Spleen (tissue), 11 donors: ENCODE results near the gene JAG1. TPM values are rescaled to one million over a fixed set of nuclear protein-coding genes. Genes with fewer than 3 reads are reported as not detected.

ENCODE experiments used
- DNase-seq: peaks from one replicate; pipeline ENCODE4 v3.0.0-alpha.2; 2020
- H3K27ac ChIP-seq, 8 donors: fragments of 200-600 bp; sonication (generic) in 7 of 8; 1 replicate in 4 of 8; 2 replicates in 4 of 8; pipeline versions ENCODE4 v1.5.0 to v1.8.0; 2016 to 2021; ENCODE audit warnings: inconsistent platforms in 4 of 8, mild to moderate bottlenecking in 4 of 8, moderate library complexity in 1 of 8
- H3K27me3 ChIP-seq, 7 donors: fragments of 200-600 bp; sonication (generic) in 6 of 7; replicated peaks in 1 of 7; 1 replicate in 4 of 7; 2 replicates in 3 of 7; pipeline versions ENCODE4 v1.5.0 to v1.8.0; 2016 to 2021; ENCODE audit warnings: inconsistent platforms in 3 of 7, mild to moderate bottlenecking in 1 of 7
- H3K36me3 ChIP-seq, 6 donors: fragments of 200-600 bp; sonication (generic) in 5 of 6; 1 replicate in 4 of 6; 2 replicates in 2 of 6; pipeline versions ENCODE4 v1.5.0 to v1.8.0; 2016 to 2021; ENCODE audit warnings: inconsistent platforms in 2 of 6
- H3K4me1 ChIP-seq, 6 donors: fragments of 200-600 bp; sonication (generic) in 5 of 6; 1 replicate in 3 of 6; 2 replicates in 3 of 6; pipeline versions ENCODE4 v1.5.0 to v1.8.0; 2016 to 2021; ENCODE audit warnings: inconsistent platforms in 3 of 6
- H3K4me3 ChIP-seq, 8 donors: fragments of 200-600 bp; sonication (generic) in 7 of 8; 1 replicate in 4 of 8; 2 replicates in 4 of 8; pipeline versions ENCODE4 v1.5.0 to v1.8.0; 2016 to 2021; ENCODE audit warnings: inconsistent platforms in 4 of 8, mild to moderate bottlenecking in 4 of 8, moderate library complexity in 2 of 8
- H3K9me3 ChIP-seq, 8 donors: fragments of 200-600 bp; sonication (generic) in 7 of 8; 1 replicate in 4 of 8; 2 replicates in 4 of 8; pipeline versions ENCODE4 v1.5.0 to v1.8.0; 2016 to 2021; ENCODE audit warnings: inconsistent platforms in 4 of 8
- POLR2A ChIP-seq, 3 donors: fragments of 450-650 bp; IDR thresholded peaks; one replicate each; pipeline ENCODE4 v1.5.1; 2017; ENCODE audit warnings: antibody characterized with exemption in 3 of 3, mild to moderate bottlenecking in 1 of 3
- POLR2AphosphoS5 ChIP-seq, 3 donors: sonication (generic); formaldehyde crosslinking; IDR thresholded peaks; one replicate each; pipeline ENCODE4 v1.5.1; 2017; ENCODE audit warnings: antibody characterized with exemption in 3 of 3
- WGBS, 5 donors: extraction: QIAGEN DNeasy Blood & Tissue Kit in 3 of 5; methylation state at CpG; one replicate each; pipeline versions ENCODE4 v1.1.5 to v1.1.7; 2013 to 2018; 5-methylcytosine and 5-hydroxymethylcytosine counted together
- intact Hi-C: fragments of 100-400 bp; cut with DNase I; formaldehyde crosslinking; loops from one replicate; pipeline ENCODE4 v1.15.0; 2023; ENCODE audit warnings: low total_unique reads
- polyA plus RNA-seq, 3 donors: library from polyadenylated mRNA; stranded (reverse); fragments of 200-250 nt; gene quantifications; one replicate each; pipeline ENCODE4 v1.2.1, GENCODE V29; 2013
- total RNA-seq, 7 donors: library from RNA; depleted of rRNA in 3 of 7; stranded (reverse); fragments of >200 nt in 3 of 7; fragmentation: NEBNext Ultra II Directional in 4 of 7; extraction: Animal tissue kit (Norgen Biotek cat#: 25700) in 4 of 7; gene quantifications; one replicate each; pipeline versions ENCODE4 v1.1.0 to v1.2.1, GENCODE V29; 2016 to 2021
- TF ChIP-seq, protein P1 (sequence below), 11 experiments: fragments of 200-600 bp in 7 of 11; fragments of 450-650 bp in 4 of 11; sonication (generic) in 4 of 11; IDR thresholded peaks in 8 of 11; conservative IDR thresholded peaks in 3 of 11; 1 replicate in 7 of 11; 2 replicates in 4 of 11; pipeline versions ENCODE4 v1.4.0 to v1.8.0; 2016 to 2021; ENCODE audit warnings: antibody characterized with exemption in 11 of 11, inconsistent platforms in 4 of 11, mild to moderate bottlenecking in 1 of 11
- donor health status: healthy with polysubstance abuse.
- donor health status: DM: no; HTN: no; CAD: no; lungs with moderate emphysema.
- donor health status: DM: no; HTN: no; CAD: no.
- donor health status: Bipolar disorder and iron deficiency.
- donor health status: healthy.
- donor health status: DM: no; HTN: no; CAD: no.
- donor health status: DM: yes; HTN: yes; CAD: no.

Gene JAG1
- total and polyA plus RNA-seq, 10 donors, result 5.6 to 85.3 (median 50.1) TPM

DNA sequence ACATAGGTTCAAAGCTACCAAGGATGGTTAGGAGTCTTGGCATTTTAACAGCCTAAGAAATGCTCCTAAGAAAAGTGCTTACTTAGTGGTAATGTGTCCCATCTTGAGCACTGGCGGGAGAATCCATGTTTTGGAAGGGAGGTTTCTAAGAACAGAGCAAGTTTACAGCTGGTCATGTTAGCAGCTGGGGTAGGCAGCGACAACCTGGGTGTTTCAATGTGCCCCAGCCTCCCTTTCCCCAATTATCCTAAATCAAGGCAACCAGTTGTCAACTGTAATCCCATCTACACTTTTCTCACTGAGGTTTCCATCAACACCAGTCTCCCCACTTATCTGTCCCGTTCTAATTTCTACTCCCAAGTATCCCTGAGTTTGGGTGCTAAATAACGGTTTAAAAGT lies 1.6 kb upstream of the JAG1 start:
- Histone ChIP-seq H3K4me1 (peaks cover 3 to 53% (median 49%) of the 10 kb centered on the region in 6 donors), H3K27me3 (peaks cover 0 to 75% (median 19%) of the 10 kb centered on the region in 7 donors), H3K4me3 (peak overlapping the region in 5 of 8 donors; percentile 72 to 86 (median 79)), H3K36me3 (no peaks in the 10 kb centered on the region), H3K9me3 (no peaks in the 10 kb centered on the region), H3K27ac (peak overlapping the region in 7 of 8 donors; percentile 91 to 98 (median 97))
- intact Hi-C loops, result loop anchor here (10.0 kb wide), 2 partner anchors 539 to 599 kb away; no protein-coding TSS in a partner anchor
- TF ChIP-seq POLR2A (IDR thresholded peaks at IDR 0.05) (no peak), POLR2AphosphoS5 (IDR thresholded peaks at IDR 0.05) (no peak)
- TF ChIP-seq, protein P1, sequence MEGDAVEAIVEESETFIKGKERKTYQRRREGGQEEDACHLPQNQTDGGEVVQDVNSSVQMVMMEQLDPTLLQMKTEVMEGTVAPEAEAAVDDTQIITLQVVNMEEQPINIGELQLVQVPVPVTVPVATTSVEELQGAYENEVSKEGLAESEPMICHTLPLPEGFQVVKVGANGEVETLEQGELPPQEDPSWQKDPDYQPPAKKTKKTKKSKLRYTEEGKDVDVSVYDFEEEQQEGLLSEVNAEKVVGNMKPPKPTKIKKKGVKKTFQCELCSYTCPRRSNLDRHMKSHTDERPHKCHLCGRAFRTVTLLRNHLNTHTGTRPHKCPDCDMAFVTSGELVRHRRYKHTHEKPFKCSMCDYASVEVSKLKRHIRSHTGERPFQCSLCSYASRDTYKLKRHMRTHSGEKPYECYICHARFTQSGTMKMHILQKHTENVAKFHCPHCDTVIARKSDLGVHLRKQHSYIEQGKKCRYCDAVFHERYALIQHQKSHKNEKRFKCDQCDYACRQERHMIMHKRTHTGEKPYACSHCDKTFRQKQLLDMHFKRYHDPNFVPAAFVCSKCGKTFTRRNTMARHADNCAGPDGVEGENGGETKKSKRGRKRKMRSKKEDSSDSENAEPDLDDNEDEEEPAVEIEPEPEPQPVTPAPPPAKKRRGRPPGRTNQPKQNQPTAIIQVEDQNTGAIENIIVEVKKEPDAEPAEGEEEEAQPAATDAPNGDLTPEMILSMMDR (IDR thresholded peaks at IDR 0.05 in 8 of 11, conservative IDR thresholded peaks at IDR 0.05 in 3 of 11), result no peak
- no peak for DNase-seq
- 92 to 94% (median 92%) methylated on average over 4 of the region's 4 CpGs for WGBS, 5 donors

DNA sequence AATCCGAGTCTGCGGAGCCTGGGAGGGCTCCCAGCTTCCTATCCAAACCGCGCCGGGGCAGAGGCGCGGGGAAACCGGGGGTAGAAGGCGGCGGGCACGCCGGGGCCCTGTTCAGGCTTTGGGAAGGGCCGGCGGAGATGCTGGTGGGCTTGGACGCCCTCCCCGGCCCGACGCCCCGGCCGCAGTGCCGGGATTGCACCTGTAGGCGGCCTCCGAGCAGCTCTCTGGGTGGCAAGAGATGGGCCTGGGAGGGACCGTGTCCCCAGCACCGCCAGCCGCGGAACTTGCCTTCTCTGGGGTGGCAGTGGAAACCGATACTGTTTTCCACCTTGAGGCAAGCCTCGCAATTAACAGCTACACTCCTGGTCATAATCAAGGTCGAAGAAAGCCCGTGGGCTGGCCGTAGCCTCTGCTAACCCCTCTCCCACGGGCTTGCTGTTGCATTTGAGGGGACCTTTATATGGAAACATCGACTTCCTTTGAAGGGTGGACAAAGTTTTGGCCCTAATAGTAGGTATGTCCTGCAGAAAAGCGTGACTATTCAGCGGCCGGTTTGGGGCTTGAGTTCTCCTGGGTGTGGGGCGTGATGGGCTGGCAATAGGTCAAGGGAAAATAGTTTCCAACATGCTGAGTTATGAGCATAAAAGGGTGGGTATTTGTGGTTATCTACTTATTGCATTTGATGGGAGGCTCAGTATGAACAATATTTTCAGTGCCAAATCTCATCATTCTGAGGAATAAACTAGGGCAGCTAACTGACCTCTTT lies 1.1 kb upstream of the JAG1 start:
- Histone ChIP-seq H3K9me3 (no peaks in the 10 kb centered on the region), H3K4me3 (peak overlapping the region; percentile 59 to 86 (median 74)), H3K27ac (peak overlapping the region; percentile 86 to 98 (median 96)), H3K4me1 (peaks cover 3 to 59% (median 54%) of the 10 kb centered on the region in 6 donors), H3K36me3 (no peaks in the 10 kb centered on the region), H3K27me3 (peaks cover 0 to 81% (median 19%) of the 10 kb centered on the region in 7 donors)
- 4 to 7% (median 5%) methylated on average over 16 to 38 of the region's 38 CpGs for WGBS, 5 donors
- peak; percentile 93 for DNase-seq
- TF ChIP-seq POLR2AphosphoS5 (IDR thresholded peaks at IDR 0.05) (peak in 2 of 3 donors; percentile 44 to 75), POLR2A (IDR thresholded peaks at IDR 0.05) (no peak)
- TF ChIP-seq, protein P1 (IDR thresholded peaks at IDR 0.05 in 8 of 11, conservative IDR thresholded peaks at IDR 0.05 in 3 of 11), result peak; percentile 58 to 87 (median 78)
- intact Hi-C loops, result loop anchor here (10.0 kb wide), 2 partner anchors 540 to 600 kb away; no protein-coding TSS in a partner anchor

DNA sequence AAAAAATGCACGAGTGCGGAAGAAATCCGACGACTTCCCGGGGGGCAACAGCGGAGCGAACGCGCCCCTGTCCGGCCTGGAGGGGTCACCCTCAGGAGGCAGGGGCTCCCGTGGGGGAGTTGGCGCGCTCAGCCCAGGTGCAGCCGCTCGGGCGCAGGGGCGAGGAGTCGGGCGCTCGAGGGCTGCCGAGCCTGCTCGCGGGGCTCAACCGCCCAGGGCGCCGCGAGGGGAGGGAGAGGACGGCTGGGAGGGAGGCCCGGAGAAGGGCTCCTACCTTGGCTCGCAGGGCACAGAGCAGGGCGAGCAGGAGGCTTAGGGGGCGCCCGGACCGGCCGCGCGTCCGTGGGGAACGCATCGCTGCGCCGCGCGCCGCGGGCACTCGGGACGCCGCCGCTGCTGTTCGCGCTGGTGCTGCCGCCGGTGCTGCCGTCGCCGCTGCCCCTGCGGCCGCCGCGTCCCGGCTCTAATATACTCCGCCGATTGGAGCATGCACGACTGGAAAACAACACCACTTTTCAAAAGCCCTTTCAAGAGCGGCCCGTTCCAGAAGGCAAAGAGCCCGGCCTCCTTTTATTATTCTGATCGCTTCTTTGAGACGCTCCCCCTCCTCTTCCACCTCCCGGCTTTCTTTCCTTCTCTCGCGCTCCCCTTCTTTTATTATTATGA lies 490 bp downstream of the JAG1 start:
- H3K27me3 ChIP-seq, result peaks cover 0 to 93% (median 19%) of the 10 kb centered on the region in 7 donors
- 0 to 1% (median 1%) methylated on average over 41 to 73 of the region's 73 CpGs for WGBS, 5 donors

More for the DNA sequence above, 490 bp downstream of the JAG1 start:
- DNase-seq, result peak; percentile 87
- H3K27ac ChIP-seq, result peak overlapping the region; percentile 86 to 98 (median 96)
- peaks cover 3 to 74% (median 67%) of the 10 kb centered on the region in 6 donors for H3K4me1 ChIP-seq
- peaks cover 0 to 9% (median 0%) of the 10 kb centered on the region in 6 donors for H3K36me3 ChIP-seq
- no peak for TF ChIP-seq POLR2AphosphoS5 (IDR thresholded peaks at IDR 0.05)
- TF ChIP-seq POLR2A (IDR thresholded peaks at IDR 0.05), result no peak
- TF ChIP-seq, protein P1 (IDR thresholded peaks at IDR 0.05 in 8 of 11, conservative IDR thresholded peaks at IDR 0.05 in 3 of 11), result no peak
- peak overlapping the region; percentile 59 to 86 (median 74) for H3K4me3 ChIP-seq
- no peaks in the 10 kb centered on the region for H3K9me3 ChIP-seq
- intact Hi-C loops, result loop anchor here (10.0 kb wide), 2 partner anchors 541 to 601 kb away; no protein-coding TSS in a partner anchor
